ENCODE results near the gene CLC.

The CLC gene

DNA sequence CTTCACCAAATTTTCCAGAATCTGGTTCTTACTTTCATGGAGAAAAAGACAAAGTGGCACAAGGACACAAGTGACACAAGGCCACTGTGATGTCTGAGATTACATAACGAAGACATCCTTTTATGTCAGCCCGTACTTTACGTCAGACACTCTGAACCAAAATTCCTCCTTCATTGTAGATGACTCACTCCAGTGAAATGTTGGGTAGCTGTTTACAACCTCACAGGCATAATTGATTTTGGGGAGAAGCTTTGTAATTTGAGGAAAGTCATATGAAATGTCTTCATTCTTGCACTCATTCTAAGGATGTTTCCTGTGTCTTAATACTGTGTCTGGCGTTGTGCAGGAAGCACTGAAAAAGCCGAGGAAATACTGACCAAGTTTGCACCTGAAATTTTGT is 53.6 kb downstream of the CLC start:
- DNase-seq (ENCODE audit: low spot score in 2 of 2), result no peak
- Histone ChIP-seq H3K4me3 (no peak overlapping the region), H3K36me3 (replicated peaks) (no peaks in the 10 kb centered on the region), H3K9me3 (no peaks in the 10 kb centered on the region; the same call in 1 of the 2 replicates), H3K27me3 (ENCODE audit: low read depth) (no peaks in the 10 kb centered on the region), H3K4me1 (no peaks in the 10 kb centered on the region)
- in situ Hi-C loops (cut with MboI; ENCODE audit: low sequenced_read_pairs), result no loop called here

DNA sequence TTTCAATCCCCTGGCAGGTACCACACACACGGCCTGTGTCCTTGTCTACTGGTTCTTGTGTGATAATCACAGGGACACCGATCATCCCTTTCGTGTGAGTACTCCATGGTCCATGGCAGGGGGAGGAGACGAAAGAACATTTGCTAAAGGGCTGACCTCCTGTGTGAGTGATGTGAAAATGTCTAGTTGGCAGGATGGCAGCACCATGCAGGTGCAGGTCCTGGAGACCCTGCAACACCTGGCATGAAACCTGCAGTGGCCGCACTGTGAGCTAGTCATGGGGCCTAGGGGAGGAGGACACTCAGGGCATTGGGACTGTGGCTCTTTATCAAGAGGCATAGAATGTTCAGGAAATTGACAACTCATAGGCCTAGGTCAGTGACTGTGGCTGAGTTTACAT is 56.4 kb downstream of the CLC start:
- Histone ChIP-seq H3K4me1 (no peaks in the 10 kb centered on the region), H3K4me3 (no peak overlapping the region), H3K27me3 (ENCODE audit: low read depth) (peaks cover 14% of the 10 kb centered on the region), H3K9me3 (no peaks in the 10 kb centered on the region; the same call in 1 of the 2 replicates), H3K36me3 (replicated peaks) (no peaks in the 10 kb centered on the region)
- DNase-seq (ENCODE audit: low spot score in 2 of 2), result no peak
- in situ Hi-C loops (cut with MboI; ENCODE audit: low sequenced_read_pairs), result no loop called here
